Ovary (tissue), 9 donors: ENCODE results near the gene TBATA. TPM values are rescaled to one million over a fixed set of nuclear protein-coding genes. Genes with fewer than 3 reads are reported as not detected.

Source experiments
- DNase-seq, 5 donors: peaks; one replicate each; pipeline ENCODE4 v3.0.0-alpha.2; 2019 to 2020
- H3K27ac ChIP-seq, 2 donors: fragments of 200-600 bp; one replicate each; pipeline versions ENCODE4 v1.5.1 to v1.8.0; 2019 to 2022
- H3K27me3 ChIP-seq: fragments of 200-600 bp; one replicate; pipeline ENCODE4 v1.8.0; 2022
- H3K36me3 ChIP-seq: fragments of 200-600 bp; sonication (generic); one replicate; pipeline ENCODE4 v1.5.1; 2019
- H3K4me1 ChIP-seq: one replicate; pipeline ENCODE4 v1.8.1; 2013; ENCODE audit warnings: mild to moderate bottlenecking, moderate library complexity; ENCODE audit not compliant: insufficient read depth
- H3K4me3 ChIP-seq: fragments of 200-600 bp; sonication (generic); one replicate; pipeline ENCODE4 v1.5.1; 2017
- H3K9me3 ChIP-seq, 2 donors: fragments of 200-600 bp in 1 of 2; sonication (generic) in 1 of 2; one replicate each; pipeline versions ENCODE4 v1.5.1 to v1.8.1; 2013 to 2019; ENCODE audit warnings: mild to moderate bottlenecking in 1 of 2, moderate library complexity in 1 of 2
- CTCF ChIP-seq, 3 donors: fragments of 450-650 bp in 2 of 3; fragments of 200-600 bp in 1 of 3; IDR thresholded peaks; one replicate each; pipeline versions ENCODE4 v1.5.1 to v1.8.0; 2016 to 2022; ENCODE audit warnings: antibody characterized with exemption in 3 of 3, mild to moderate bottlenecking in 1 of 3
- EP300 ChIP-seq: sonication (generic); formaldehyde crosslinking; IDR thresholded peaks from one replicate; pipeline ENCODE4 v1.6.1; 2017; ENCODE audit warnings: antibody characterized with exemption
- POLR2A ChIP-seq: fragments of 450-650 bp; IDR thresholded peaks from one replicate; pipeline ENCODE4 v1.6.1; 2017; ENCODE audit warnings: antibody characterized with exemption, mild to moderate bottlenecking, moderate library complexity
- WGBS, 3 donors: extraction: QIAGEN DNeasy Blood & Tissue Kit in 1 of 3; methylation state at CpG; one replicate each; pipeline versions ENCODE4 v1.1.5 to v1.1.7; 2013 to 2017; 5-methylcytosine and 5-hydroxymethylcytosine counted together
- intact Hi-C, 4 donors: fragments of 100-400 bp; cut with DNase I; formaldehyde crosslinking; loops; one replicate each; pipeline versions ENCODE4 v1.11.0 to v1.15.1; 2022 to 2023
- polyA plus RNA-seq, 2 donors: library from polyadenylated mRNA; stranded (reverse); fragments of 200-250 nt in 1 of 2; fragments of 350-450 nt in 1 of 2; fragmentation: Illumina TruSeq in 1 of 2; extraction: RNeasy Lipid Tissue Mini Kit (QIAGEN cat#74804) in 1 of 2; gene quantifications; one replicate each; pipeline ENCODE4 v1.2.3, GENCODE V29; 2013 to 2014
- total RNA-seq, 7 donors: library from RNA; depleted of rRNA in 2 of 7; stranded (reverse); fragments of >200 nt in 2 of 7; fragmentation: NEBNext Ultra II Directional in 3 of 7; extraction: Animal tissue kit (Norgen Biotek cat#: 25700) in 3 of 7; gene quantifications; one replicate each; pipeline versions ENCODE4 v1.1.0 to v1.2.4, GENCODE V29; 2016 to 2023
- donor health status: DM: no; HTN: no; CAD: no; lungs with moderate emphysema.
- donor health status: DM: no; HTN: no; CAD: no.
- donor health status: Bipolar disorder and iron deficiency.
- donor health status: DM: yes; HTN: yes; CAD: no.
- donor health status: DM: no; HTN: no; CAD: no.
- donor health status: DM: yes; HTN: yes; CAD: no.

Gene TBATA
- total and polyA plus RNA-seq, 9 donors, result not detected

GRCh38 chr10:70743879-70744278 lies 41.3 kb downstream of the TBATA start:
- Histone ChIP-seq H3K27ac (no peak overlapping the region), H3K4me1 (peaks cover 5% of the 10 kb centered on the region), H3K27me3 (no peaks in the 10 kb centered on the region), H3K36me3 (no peaks in the 10 kb centered on the region), H3K4me3 (no peak overlapping the region), H3K9me3 (no peaks in the 10 kb centered on the region)
- WGBS, 3 donors, result 86 to 94% (median 90%) methylated on average over 11 to 13 of the region's 13 CpGs
- DNase-seq, result no peak
- TF ChIP-seq CTCF (IDR thresholded peaks at IDR 0.05), result no peak
- TF ChIP-seq EP300, result no peak
- no peak for TF ChIP-seq POLR2A
- intact Hi-C loops, result no loop called here

- TF ChIP-seq POLR2A (no peak), EP300 (no peak), CTCF (IDR thresholded peaks at IDR 0.05) (no peak)
- no peaks in the 10 kb centered on the region for H3K27me3 ChIP-seq
- WGBS, 3 donors, result 84 to 90% (median 88%) methylated on average over 16 to 17 of the region's 17 CpGs
Observed at GRCh38 chr10:70743430-70743788, 41.8 kb downstream of the TBATA start.

GRCh38 chr10:70742537-70743429 lies 42.4 kb downstream of the TBATA start:
- Histone ChIP-seq H3K4me3 (no peak overlapping the region), H3K4me1 (peaks cover 5% of the 10 kb centered on the region), H3K27me3 (no peaks in the 10 kb centered on the region), H3K9me3 (no peaks in the 10 kb centered on the region), H3K36me3 (no peaks in the 10 kb centered on the region), H3K27ac (no peak overlapping the region)
- DNase-seq, result peak in 2 of 5 donors; percentile 42 to 46
- WGBS, 3 donors, result 22 to 32% (median 29%) methylated on average over 8 of the region's 8 CpGs
- TF ChIP-seq EP300 (no peak), POLR2A (no peak), CTCF (IDR thresholded peaks at IDR 0.05) (no peak)
- intact Hi-C loops, result no loop called here

More at GRCh38 chr10:70743430-70743788, 41.8 kb downstream of the TBATA start:
- no peaks in the 10 kb centered on the region for H3K9me3 ChIP-seq
- no peak for DNase-seq
- intact Hi-C loops, result no loop called here
- H3K4me1 ChIP-seq, result peaks cover 5% of the 10 kb centered on the region
- no peak overlapping the region for H3K4me3 ChIP-seq
- no peaks in the 10 kb centered on the region for H3K36me3 ChIP-seq
- H3K27ac ChIP-seq, result no peak overlapping the region

- TF ChIP-seq CTCF (IDR thresholded peaks at IDR 0.05) (no peak), EP300 (no peak), POLR2A (no peak)
- H3K36me3 ChIP-seq, result no peaks in the 10 kb centered on the region
- intact Hi-C loops, result no loop called here
- no peaks in the 10 kb centered on the region for H3K9me3 ChIP-seq
- no peaks in the 10 kb centered on the region for H3K27me3 ChIP-seq
- DNase-seq, result no peak
- no peak overlapping the region for H3K27ac ChIP-seq
- H3K4me1 ChIP-seq, result peaks cover 5% of the 10 kb centered on the region
- WGBS, 3 donors, result 83 to 88% (median 86%) methylated on average over 12 of the region's 12 CpGs
- H3K4me3 ChIP-seq, result no peak overlapping the region
Observed at GRCh38 chr10:70740406-70741288, 44.5 kb downstream of the TBATA start.
